ENCODE measurements around the gene PDP2.

Gene PDP2

DNA sequence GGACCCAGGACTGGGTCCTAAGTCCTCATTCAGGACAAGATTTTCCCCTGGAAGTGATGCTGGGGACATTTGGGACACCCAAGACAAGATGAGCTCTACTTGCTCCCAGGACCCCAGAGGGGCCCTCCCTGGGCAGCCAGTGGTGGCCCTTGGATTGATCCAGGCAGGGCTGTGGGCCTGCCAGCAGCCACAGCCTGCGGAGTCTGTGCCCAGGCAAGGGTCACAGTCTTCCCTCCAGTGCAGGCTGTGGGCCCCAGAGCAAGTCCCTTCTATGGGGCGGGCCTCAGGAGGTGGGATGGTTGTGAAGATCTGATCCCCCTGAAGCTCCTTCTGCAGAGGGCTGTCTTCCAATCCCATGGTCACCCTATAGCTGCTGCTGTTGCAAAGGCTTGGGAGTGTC, 23.5 kb upstream of the PDP2 start:
- Histone ChIP-seq H3F3A (ENCODE audit: low read depth) (no peaks in the 10 kb centered on the region), H3K79me2 (ENCODE audit: insufficient read depth, low read length) (no peaks in the 10 kb centered on the region), H2AFZ (ENCODE audit: low read length) (no peak overlapping the region), H4K20me1 (ENCODE audit: insufficient read depth, low read length, poor library complexity, severe bottlenecking) (no peaks in the 10 kb centered on the region), H3K9ac (ENCODE audit: low read depth, low read length, poor library complexity, severe bottlenecking) (no peak overlapping the region), H3K36me3 (ENCODE audit: insufficient read depth, low read length) (no peaks in the 10 kb centered on the region), H3K9me3 (ENCODE audit: insufficient read depth, low read depth, low read length) (no peaks in the 10 kb centered on the region), H3K4me2 (ENCODE audit: low read depth, low read length, poor library complexity, severe bottlenecking) (no peak overlapping the region), H3K27me3 (ENCODE audit: insufficient read depth, low read length, poor library complexity, severe bottlenecking) (no peaks in the 10 kb centered on the region), H3K9me2 (replicated peaks; ENCODE audit: low read depth, low read length) (no peaks in the 10 kb centered on the region), H3K4me3 (ENCODE audit: low read length, poor library complexity, severe bottlenecking) (no peak overlapping the region), H3K4me1 (ENCODE audit: insufficient read depth, low read length, poor library complexity, severe bottlenecking) (no peaks in the 10 kb centered on the region)
- no peak for TF ChIP-seq EZH2phosphoT487 (IDR thresholded peaks at IDR 0.05; ENCODE audit: borderline replicate concordance)
- TF ChIP-seq, protein P1, sequence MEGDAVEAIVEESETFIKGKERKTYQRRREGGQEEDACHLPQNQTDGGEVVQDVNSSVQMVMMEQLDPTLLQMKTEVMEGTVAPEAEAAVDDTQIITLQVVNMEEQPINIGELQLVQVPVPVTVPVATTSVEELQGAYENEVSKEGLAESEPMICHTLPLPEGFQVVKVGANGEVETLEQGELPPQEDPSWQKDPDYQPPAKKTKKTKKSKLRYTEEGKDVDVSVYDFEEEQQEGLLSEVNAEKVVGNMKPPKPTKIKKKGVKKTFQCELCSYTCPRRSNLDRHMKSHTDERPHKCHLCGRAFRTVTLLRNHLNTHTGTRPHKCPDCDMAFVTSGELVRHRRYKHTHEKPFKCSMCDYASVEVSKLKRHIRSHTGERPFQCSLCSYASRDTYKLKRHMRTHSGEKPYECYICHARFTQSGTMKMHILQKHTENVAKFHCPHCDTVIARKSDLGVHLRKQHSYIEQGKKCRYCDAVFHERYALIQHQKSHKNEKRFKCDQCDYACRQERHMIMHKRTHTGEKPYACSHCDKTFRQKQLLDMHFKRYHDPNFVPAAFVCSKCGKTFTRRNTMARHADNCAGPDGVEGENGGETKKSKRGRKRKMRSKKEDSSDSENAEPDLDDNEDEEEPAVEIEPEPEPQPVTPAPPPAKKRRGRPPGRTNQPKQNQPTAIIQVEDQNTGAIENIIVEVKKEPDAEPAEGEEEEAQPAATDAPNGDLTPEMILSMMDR (conservative IDR thresholded peaks at IDR 0.05; ENCODE audit: low read length): no peak

DNA sequence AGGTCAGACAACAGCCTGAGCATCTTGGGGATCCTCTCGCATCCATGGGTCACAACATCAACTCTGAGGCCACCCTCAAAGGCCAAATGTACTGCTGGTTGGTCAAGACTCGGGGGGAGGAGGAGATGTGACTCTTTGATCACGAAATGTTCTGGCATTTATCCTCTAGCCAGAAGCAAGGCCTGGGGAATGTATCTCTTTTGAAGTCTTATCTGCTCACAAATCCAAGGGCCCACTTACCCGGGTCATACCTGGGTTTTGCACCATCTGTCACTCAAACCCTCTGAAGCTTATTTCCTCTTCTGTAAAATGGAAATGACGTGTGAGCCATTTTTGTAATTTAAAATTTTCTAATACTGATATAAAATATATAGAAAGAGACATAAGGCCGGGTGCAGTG, 22.9 kb upstream of the PDP2 start:
- H3K9ac ChIP-seq (ENCODE audit: low read depth, low read length, poor library complexity, severe bottlenecking): no peak overlapping the region
- H3K4me2 ChIP-seq (ENCODE audit: low read depth, low read length, poor library complexity, severe bottlenecking): no peak overlapping the region
- no peaks in the 10 kb centered on the region for H3K9me3 ChIP-seq (ENCODE audit: insufficient read depth, low read depth, low read length)
- no peaks in the 10 kb centered on the region for H3K36me3 ChIP-seq (ENCODE audit: insufficient read depth, low read length)
- TF ChIP-seq, protein P1 (conservative IDR thresholded peaks at IDR 0.05; ENCODE audit: low read length): no peak
- TF ChIP-seq EZH2phosphoT487 (IDR thresholded peaks at IDR 0.05; ENCODE audit: borderline replicate concordance): no peak
- H3K9me2 ChIP-seq (replicated peaks; ENCODE audit: low read depth, low read length): no peaks in the 10 kb centered on the region
- H3K4me3 ChIP-seq (ENCODE audit: low read length, poor library complexity, severe bottlenecking): no peak overlapping the region
- no peaks in the 10 kb centered on the region for H4K20me1 ChIP-seq (ENCODE audit: insufficient read depth, low read length, poor library complexity, severe bottlenecking)
- H3K4me1 ChIP-seq (ENCODE audit: insufficient read depth, low read length, poor library complexity, severe bottlenecking): no peaks in the 10 kb centered on the region
- no peaks in the 10 kb centered on the region for H3K27me3 ChIP-seq (ENCODE audit: insufficient read depth, low read length, poor library complexity, severe bottlenecking)
- no peaks in the 10 kb centered on the region for H3K79me2 ChIP-seq (ENCODE audit: insufficient read depth, low read length)
- H2AFZ ChIP-seq (ENCODE audit: low read length): no peak overlapping the region
- H3F3A ChIP-seq (ENCODE audit: low read depth): no peaks in the 10 kb centered on the region

DNA sequence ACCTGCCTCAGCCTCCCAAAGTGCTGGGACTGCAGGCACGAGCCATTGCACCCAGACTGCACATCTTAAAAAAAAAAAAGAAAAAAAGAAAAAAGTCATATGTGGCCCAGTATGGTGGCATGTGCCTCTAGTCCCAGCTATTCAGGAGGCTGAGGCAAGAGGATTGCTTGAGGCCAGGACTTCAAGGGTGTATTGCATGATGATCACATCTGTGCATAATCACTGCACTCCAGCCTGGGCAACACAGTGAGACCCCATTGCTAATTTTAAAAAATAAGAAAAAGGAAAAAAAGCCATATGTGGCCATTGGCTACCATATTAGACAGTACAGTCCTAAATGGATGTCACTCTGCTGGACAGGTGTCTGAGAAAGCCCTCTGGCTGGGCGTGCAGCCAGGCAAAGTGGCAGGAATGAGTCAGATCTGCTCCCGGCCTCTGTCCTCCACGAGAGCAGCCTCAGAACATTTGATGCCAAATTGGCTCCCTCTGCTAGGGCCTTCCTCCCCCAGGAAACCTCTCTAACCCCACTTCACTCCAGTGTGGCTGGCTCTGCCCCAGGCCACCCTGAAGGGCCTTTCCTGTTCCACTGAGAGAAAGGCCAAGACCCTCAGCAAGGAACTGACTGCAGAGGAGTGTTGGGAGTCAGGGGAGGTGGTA, 21.4 kb upstream of the PDP2 start:
- H3K79me2 ChIP-seq (ENCODE audit: insufficient read depth, low read length): no peaks in the 10 kb centered on the region
- H3F3A ChIP-seq (ENCODE audit: low read depth): no peaks in the 10 kb centered on the region
- no peaks in the 10 kb centered on the region for H4K20me1 ChIP-seq (ENCODE audit: insufficient read depth, low read length, poor library complexity, severe bottlenecking)
- H3K27me3 ChIP-seq (ENCODE audit: insufficient read depth, low read length, poor library complexity, severe bottlenecking): no peaks in the 10 kb centered on the region
- no peaks in the 10 kb centered on the region for H3K9me3 ChIP-seq (ENCODE audit: insufficient read depth, low read depth, low read length)
- no peaks in the 10 kb centered on the region for H3K9me2 ChIP-seq (replicated peaks; ENCODE audit: low read depth, low read length)
- no peaks in the 10 kb centered on the region for H3K36me3 ChIP-seq (ENCODE audit: insufficient read depth, low read length)
- TF ChIP-seq EZH2phosphoT487 (IDR thresholded peaks at IDR 0.05; ENCODE audit: borderline replicate concordance): no peak
- TF ChIP-seq, protein P1 (conservative IDR thresholded peaks at IDR 0.05; ENCODE audit: low read length): no peak
- H3K9ac ChIP-seq (ENCODE audit: low read depth, low read length, poor library complexity, severe bottlenecking): no peak overlapping the region
- no peak overlapping the region for H2AFZ ChIP-seq (ENCODE audit: low read length)
- H3K4me1 ChIP-seq (ENCODE audit: insufficient read depth, low read length, poor library complexity, severe bottlenecking): no peaks in the 10 kb centered on the region
- H3K4me3 ChIP-seq (ENCODE audit: low read length, poor library complexity, severe bottlenecking): no peak overlapping the region
- H3K4me2 ChIP-seq (ENCODE audit: low read depth, low read length, poor library complexity, severe bottlenecking): no peak overlapping the region

Measured in Loucy (cell line).